Fibroblast of mammary gland (primary cell): ENCODE measurements around the gene SLC23A3.

Source experiments
- DNase-seq: peaks from one replicate; pipeline ENCODE4 v3.0.0-alpha.2; 2010; ENCODE audit warnings: low read depth
- H3K4me3 ChIP-seq: 2 replicates; pipeline ENCODE4 v1.5.1; 2011; ENCODE audit warnings: low read depth, mild to moderate bottlenecking, low read length, moderate library complexity; ENCODE audit not compliant: control insufficient read depth
- CTCF ChIP-seq: conservative IDR thresholded peaks from 2 replicates; pipeline ENCODE4 v1.5.1; 2011; ENCODE audit warnings: low read depth, low read length, inconsistent platforms; ENCODE audit not compliant: control insufficient read depth, insufficient read depth

The SLC23A3 gene

DNA sequence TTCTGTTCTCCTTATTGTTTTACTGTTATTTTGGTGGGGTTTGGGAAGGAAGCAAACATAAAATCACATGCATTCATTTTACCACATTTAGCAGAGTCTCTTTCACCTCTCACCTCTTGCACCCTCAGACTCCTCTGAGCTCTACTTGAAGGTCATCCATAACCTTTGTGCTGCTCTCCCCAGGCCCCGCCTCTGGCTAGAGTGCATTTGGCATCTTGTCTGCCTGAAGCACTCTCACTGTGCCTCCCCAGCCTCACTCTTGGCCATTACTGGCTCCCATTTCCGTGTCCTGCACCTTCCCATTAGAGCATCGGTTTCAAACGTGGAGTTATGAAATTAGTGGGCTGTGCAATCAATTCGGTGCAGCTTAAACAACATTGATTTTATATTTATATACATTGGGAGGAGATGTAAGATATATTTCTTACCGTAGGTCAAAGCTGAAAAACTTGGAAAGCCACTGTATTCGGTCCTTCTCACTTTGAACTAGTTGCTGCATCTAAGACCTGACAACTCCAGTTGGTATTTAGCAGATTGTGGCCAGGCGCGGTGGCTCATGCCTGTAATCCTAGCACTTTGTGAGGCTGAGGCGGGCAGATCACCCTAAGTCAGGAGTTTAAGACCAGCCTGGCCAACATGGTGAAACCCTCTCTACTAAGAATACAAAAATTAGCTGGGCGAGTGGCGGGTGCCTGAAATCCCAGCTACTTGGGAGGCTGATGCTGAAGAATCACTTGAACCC lies 29.8 kb upstream of the SLC23A3 start:
- no peak for TF ChIP-seq CTCF
- H3K4me3 ChIP-seq: no peak overlapping the region
- no peak for DNase-seq

DNA sequence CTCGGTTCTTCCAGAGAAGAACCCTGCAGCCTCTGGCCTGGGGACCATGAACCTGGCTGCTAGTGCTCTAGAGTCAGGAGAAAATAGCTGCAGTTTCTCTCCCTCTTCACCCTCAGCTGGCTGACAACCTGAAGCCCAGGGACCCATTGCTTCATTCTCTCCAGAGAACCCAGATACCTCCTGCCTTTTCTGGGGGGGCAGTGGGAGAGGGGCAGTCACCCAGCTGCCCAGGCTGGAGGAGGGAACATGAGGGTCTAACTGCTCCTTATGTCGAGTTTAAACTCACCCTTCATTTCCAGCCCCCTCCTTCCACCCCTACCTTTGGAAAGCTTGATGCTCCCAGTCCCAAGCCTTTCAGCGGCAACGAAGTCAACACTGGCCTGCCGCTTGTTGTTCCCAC lies 29.1 kb upstream of the SLC23A3 start:
- no peak for DNase-seq
- TF ChIP-seq CTCF: no peak
- no peak overlapping the region for H3K4me3 ChIP-seq

DNA sequence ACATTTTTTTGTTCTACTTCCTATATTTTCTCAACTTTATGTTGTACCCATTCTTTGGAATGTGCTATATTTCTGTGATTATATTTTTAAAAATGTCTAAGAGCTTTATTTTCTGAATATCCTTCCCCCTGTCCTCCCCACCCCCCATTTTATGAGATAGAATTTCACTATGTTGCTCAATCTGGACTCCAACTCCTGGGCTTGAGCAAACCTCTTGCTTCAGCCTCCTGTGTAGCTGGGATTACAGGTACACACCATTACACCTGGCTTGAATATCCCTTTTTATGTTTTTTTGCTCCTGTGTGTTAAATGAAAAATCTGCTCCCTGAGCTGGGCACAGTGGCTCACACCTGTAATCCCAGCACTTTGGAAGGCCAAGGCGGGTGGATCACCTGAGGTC lies 27.6 kb upstream of the SLC23A3 start:
- TF ChIP-seq CTCF: no peak
- no peak overlapping the region for H3K4me3 ChIP-seq
- no peak for DNase-seq

DNA sequence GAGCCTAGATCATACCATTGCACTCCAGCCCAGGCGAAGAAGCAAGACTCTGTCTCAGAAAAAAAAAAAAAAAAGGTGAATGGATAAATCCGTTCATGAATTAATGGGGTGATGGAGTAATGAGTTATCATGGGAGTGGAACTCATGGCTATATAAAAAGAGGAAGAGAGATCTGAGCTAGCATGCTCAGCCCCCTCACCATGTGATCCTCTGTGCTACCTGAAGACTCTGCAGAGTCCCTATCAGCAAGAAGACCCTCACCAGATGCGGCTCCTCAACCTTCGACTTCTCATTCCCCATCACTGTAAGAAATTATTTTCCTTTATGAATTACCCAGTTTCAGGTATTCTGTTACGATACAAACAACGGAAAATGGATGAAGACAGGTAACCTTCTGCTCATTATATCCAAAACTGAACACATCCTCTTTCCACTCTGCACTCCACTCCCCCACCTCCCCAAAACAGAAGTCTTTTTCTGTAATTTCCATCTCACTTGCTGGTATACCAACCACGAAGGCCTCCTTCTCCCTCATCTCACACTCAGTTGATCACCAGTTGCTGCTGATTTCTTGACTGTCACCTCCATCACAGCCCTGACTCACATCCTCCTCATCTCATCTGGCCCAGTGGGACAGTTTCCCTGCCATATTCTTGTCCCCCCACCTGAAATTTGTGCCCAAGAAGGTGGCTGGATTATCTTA lies 17.1 kb upstream of the SLC23A3 start:
- DNase-seq: no peak
- no peak overlapping the region for H3K4me3 ChIP-seq
- TF ChIP-seq CTCF: no peak

GRCh38 chr2:219184121-219184520 lies 14.3 kb upstream of the SLC23A3 start:
- TF ChIP-seq CTCF: no peak

GRCh38 chr2:219183151-219183772 lies 13.4 kb upstream of the SLC23A3 start:
- no peak overlapping the region for H3K4me3 ChIP-seq
- no peak for DNase-seq
- TF ChIP-seq CTCF: no peak

More at GRCh38 chr2:219184121-219184520, 14.3 kb upstream of the SLC23A3 start:
- no peak overlapping the region for H3K4me3 ChIP-seq
- DNase-seq: no peak
